Testis (tissue), 2 donors: ENCODE data around the gene ADSS1.

Experiments
- CTCF ChIP-seq, 3 experiments: fragments of 450-650 bp in 2 of 3; fragments of 200-600 bp in 1 of 3; sonication (generic) in 1 of 3; IDR thresholded peaks; one replicate each; pipeline ENCODE4 v1.5.1; 2016 to 2019; ENCODE audit warnings: antibody characterized with exemption in 3 of 3, mild to moderate bottlenecking in 2 of 3, moderate library complexity in 1 of 3
- POLR2A ChIP-seq: fragments of 450-650 bp; IDR thresholded peaks from one replicate; pipeline ENCODE4 v1.6.1; 2017; ENCODE audit warnings: antibody characterized with exemption, mild to moderate bottlenecking, moderate library complexity

GRCh38 chr14:104702673-104703072, 21.4 kb upstream of the ADSS1 start:
- TF ChIP-seq POLR2A (no peak), CTCF (IDR thresholded peaks at IDR 0.05) (no peak)
